Fibroblast of upper back skin (primary cell): Measurements from ENCODE around the gene TASL.
A peak's percentile ranks its signal among the peaks of the same experiment; 100 is the strongest.
"Not testable (repeated sequence)": the region's sequence is repeated elsewhere in the genome, so short reads cannot be mapped to it uniquely, and the experiment has no call there.

Experiments used
- DNase-seq: peaks from one replicate; pipeline ENCODE4 v3.0.0-alpha.2; 2013

The TASL gene

DNA sequence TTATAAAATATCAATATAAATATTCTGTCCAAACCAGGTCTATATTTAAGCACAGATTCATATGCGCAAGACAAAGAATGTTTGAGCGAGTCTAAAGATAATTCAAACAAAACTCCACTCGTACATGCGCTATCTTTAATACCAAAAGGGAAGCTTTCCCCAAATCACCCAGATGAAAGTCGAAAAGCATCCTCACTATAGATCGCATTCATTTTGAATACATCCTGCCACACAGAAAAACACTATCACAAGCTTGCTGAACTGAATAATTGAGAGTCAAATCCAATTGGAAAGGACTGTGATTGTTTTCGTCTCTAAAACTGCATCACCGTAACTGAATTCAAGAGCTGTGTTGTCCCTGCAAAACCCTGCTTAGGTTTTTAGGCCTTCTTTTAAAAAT, 685 bp downstream of the TASL start:
- DNase-seq = no peak

DNA sequence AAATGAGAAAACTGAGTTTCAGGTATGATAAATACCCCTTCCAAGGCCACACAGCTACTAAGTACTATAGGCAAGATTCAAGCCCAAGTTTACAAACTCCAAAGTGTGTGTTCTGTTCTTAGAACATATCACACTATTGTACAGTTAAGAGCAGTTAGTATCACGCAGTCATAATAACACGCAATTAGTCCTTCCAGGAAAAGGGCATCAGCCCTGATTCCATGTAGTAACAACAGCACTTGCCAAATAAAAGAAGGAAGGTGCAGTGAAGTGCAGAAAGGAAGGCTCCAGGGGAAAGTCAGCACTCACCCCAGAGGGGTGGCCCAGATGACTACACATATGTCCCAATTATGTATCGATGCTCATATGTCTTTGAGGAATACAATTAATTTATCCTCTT, 4.4 kb downstream of the TASL start:
- no peak for DNase-seq

- no peak for DNase-seq
Observed at GRCh38 chrX:30572678-30573077, 4.9 kb downstream of the TASL start.

GRCh38 chrX:30572004-30572403, 5.6 kb downstream of the TASL start:
- no peak for DNase-seq

- DNase-seq = peak; percentile 3
Observed at GRCh38 chrX:30570505-30570904, 7.1 kb downstream of the TASL start.

DNA sequence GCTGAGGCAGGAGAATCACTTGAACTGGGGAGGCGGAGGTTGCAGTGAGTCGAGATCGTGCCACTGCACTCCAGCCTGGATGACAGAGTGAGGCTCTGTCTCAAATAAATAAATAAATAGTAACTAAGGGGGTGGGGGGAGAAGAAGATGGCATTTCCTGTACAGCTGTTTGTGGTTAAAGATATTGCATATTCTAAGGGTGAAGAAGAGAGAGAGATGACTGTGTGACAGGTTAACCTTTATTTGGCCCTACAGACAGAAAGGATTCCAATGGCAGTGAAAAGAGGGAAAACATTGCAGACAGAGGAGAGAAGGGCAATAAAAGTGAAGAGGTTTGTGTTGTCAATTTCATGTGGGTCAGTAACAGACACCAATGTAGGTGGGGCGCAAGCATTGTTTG, 9.4 kb downstream of the TASL start:
- DNase-seq = peak; percentile 58

DNA sequence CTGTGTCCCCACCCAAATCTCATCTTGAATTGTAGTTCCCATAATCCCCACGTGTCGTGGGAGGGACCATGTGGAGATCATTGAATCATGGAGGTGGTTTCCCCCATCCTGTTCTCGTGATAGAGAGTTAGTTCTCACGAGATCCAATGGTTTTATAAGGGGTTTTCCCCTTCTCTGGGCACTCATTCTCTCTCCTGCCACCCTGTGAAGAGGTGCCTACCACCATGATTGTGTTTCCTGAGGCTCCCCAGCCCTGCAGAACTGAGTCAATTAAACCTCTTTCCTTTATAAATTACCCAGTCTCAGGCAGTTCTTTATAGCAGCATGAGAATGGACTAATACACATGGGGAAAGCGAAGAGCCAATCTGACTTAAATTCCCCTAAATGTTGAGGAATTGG, 14.5 kb downstream of the TASL start:
- DNase-seq = not testable (repeated sequence)

GRCh38 chrX:30561191-30561590, 16.4 kb downstream of the TASL start:
- no peak for DNase-seq

DNA sequence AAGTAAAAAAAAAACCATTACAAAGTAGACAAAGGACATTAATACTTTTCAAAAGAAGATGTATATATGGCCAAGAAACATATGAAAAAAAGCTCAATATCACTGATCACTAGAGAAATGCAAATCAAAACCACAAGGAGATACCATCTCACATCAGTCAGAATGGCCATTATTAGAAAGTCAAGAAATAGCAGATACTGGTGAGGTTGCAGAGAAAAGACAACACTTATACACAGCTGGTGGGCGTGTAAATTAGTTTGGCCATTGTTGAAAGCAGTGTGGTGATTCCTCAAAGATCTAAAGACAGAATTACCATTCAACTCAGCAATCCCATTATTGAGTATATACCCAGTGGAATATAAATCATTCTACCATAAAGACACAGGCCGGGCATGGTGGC, 39.3 kb downstream of the TASL start:
- no peak for DNase-seq

DNA sequence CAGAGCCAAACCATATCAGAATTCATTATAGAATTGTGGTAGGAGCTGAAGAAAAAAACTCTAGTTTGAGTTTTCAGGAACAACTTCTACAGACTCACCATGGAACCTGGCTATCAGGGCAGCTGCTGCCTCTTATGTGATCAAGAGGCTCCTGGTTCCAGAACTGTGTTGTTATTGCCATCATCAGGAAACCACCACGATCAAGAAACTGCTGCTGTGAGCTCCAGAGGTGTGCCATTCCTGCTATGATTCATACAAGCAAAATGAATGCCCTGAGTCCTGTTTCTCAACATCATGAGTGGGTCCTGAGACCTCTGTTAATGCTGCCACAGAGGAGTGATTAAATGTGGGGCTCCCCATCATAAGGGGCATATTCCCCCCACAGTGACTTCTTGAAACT, 43.7 kb downstream of the TASL start:
- no peak for DNase-seq

- DNase-seq = no peak
Observed at GRCh38 chrX:30533266-30533665, 44.3 kb downstream of the TASL start.

DNA sequence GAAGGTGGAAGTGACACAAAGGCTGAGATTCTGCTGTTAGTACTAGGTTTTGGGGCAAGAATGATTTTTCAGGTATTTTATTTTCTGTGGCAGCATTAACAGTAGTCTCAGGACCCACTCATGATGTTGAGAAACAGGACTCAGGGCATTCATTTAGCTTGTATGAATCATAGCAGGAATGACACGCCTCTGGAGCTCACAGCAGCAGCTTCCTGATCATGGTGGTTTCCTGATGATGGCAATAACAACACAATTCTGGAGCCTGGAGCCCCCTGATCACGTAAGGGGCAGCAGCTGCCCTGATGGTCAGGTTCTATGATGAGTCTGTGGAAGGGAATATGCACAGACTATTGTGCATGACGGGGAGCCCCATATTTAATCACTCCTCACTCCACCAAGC, 47.0 kb downstream of the TASL start:
- DNase-seq = peak; percentile 21

GRCh38 chrX:30525732-30526131, 51.8 kb downstream of the TASL start:
- DNase-seq = no peak

DNA sequence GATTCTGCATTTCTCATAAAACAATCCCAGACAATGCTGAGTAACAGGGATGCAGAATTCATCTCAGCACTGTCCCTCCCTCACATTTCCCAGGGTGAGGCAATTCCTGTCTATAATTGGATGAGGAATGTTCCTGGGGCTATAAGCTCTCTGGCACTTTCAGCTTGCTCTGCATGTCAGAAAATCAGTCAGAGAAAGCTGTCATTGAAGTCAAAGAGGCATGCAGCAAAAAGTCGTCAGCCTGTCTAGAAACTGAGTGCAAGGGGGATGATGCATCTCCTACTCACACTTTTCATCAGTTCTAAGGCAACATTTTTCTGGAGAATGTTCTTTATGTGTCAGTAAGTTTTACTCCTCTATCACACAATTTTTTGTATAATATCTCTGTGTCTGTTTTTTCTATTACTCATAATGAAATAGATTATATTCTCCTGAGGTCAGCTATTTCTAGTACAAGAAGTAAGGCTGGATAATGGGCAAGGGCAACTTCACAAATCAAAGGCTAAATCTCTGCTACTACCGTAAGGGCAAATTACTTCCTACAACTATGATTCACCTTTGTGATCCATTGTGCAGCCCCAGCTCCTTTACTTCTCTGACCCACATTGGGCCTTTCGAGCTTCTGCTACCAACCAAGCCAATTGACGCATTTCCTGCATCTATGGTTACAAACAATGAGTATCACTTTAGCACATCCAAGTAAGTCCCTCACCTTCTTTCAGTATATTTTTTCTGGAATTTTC, 56.0 kb downstream of the TASL start:
- DNase-seq = peak; percentile 82

DNA sequence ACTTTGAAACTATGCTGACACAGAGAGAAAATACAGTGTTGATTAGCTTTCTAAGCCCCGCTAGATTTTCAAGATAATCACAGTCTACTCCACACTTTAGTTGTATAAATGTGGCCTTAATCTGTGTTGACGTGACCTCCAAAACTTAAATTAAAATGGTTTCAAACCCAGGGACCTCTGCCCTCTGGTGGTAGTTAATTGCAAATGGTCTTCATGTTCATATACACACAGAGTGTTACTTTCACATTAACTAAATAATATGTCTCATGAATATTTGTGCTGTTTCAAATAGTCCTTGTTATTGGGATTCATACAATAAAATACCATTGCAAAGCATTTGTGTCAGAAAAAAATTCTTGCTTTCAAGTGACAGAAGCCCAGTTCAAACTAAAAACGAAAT, 64.3 kb downstream of the TASL start:
- DNase-seq = no peak
